GM13976 (cell line): Measurements from ENCODE around the gene HSP90AA1.

Source experiments
- DNase-seq: peaks from one replicate; pipeline ENCODE4 v3.0.0; 2012; ENCODE audit warnings: low spot score
- CTCF ChIP-seq: IDR thresholded peaks from 2 replicates; pipeline ENCODE4 v1.5.1; 2012; ENCODE audit warnings: borderline replicate concordance, mild to moderate bottlenecking; ENCODE audit not compliant: insufficient read depth; ENCODE audit errors: extremely low read depth, missing control alignments, control extremely low read depth
- in situ Hi-C: fragments of 300-500 bp; cut with MboI; formaldehyde crosslinking; loops from one replicate; pipeline ENCODE4 v1.12.0; 2022; ENCODE audit warnings: low sequenced_read_pairs, mixed read lengths, inconsistent platforms; ENCODE audit not compliant: unreplicated experiment

HSP90AA1 gene

GRCh38 chr14:102103062-102103695, 16.3 kb upstream of the HSP90AA1 start:
- TF ChIP-seq CTCF, result no peak
- in situ Hi-C loops, result no loop called here
- DNase-seq, result no peak

GRCh38 chr14:102097441-102098135, 10.7 kb upstream of the HSP90AA1 start:
- DNase-seq, result no peak
- in situ Hi-C loops, result no loop called here

GRCh38 chr14:102096569-102097188, 9.8 kb upstream of the HSP90AA1 start:
- peak; percentile 72 for DNase-seq
- in situ Hi-C loops, result no loop called here
- peak; percentile 65 for TF ChIP-seq CTCF

More at GRCh38 chr14:102097441-102098135, 10.7 kb upstream of the HSP90AA1 start:
- TF ChIP-seq CTCF, result no peak

GRCh38 chr14:102095871-102096568, 9.2 kb upstream of the HSP90AA1 start:
- in situ Hi-C loops, result no loop called here
- DNase-seq, result no peak
- no peak for TF ChIP-seq CTCF

- TF ChIP-seq CTCF, result no peak
- DNase-seq, result peak; percentile 49
- in situ Hi-C loops, result no loop called here
These were observed 8.5 kb upstream of the HSP90AA1 start for GRCh38 chr14:102095231-102095870.

GRCh38 chr14:102094101-102094500, 7.3 kb upstream of the HSP90AA1 start:
- no peak for TF ChIP-seq CTCF
- DNase-seq, result no peak
- in situ Hi-C loops, result no loop called here
